Psoas muscle (tissue), 8 donors: ENCODE results near the gene SH3BGRL3. TPM values are rescaled to one million over a fixed set of nuclear protein-coding genes. Genes with fewer than 3 reads are reported as not detected.

Source experiments
- ATAC-seq, 4 donors: fragments of 200-7000 bp; cut with Tn5 transposase; one replicate each; pipeline ENCODE4 v1.9.1; 2020; ENCODE audit warnings: moderate library complexity in 3 of 4, mild to moderate bottlenecking in 2 of 4
- DNase-seq, 2 donors: peaks; one replicate each; pipeline ENCODE4 v3.0.0-alpha.2; 2020
- H3K27ac ChIP-seq: fragments of 200-600 bp; one replicate; pipeline ENCODE4 v1.8.0; 2022
- H3K27me3 ChIP-seq, 3 donors: fragments of 200-600 bp in 1 of 3; one replicate each; pipeline versions ENCODE4 v1.6.1 to v1.8.0; 2013 to 2022; ENCODE audit warnings: low read length in 2 of 3, mild to moderate bottlenecking in 2 of 3, moderate library complexity in 1 of 3; ENCODE audit not compliant: insufficient read depth in 3 of 3
- H3K36me3 ChIP-seq, 2 donors: fragments of 200-600 bp in 1 of 2; one replicate each; pipeline versions ENCODE4 v1.6.1 to v1.8.0; 2013 to 2022; ENCODE audit warnings: low read depth in 1 of 2, mild to moderate bottlenecking in 1 of 2, moderate library complexity in 1 of 2; ENCODE audit not compliant: insufficient read depth in 1 of 2
- H3K4me1 ChIP-seq: fragments of 200-600 bp; one replicate; pipeline ENCODE4 v1.8.0; 2022
- H3K4me3 ChIP-seq: fragments of 200-600 bp; one replicate; pipeline ENCODE4 v1.8.0; 2022; ENCODE audit warnings: mild to moderate bottlenecking
- H3K9me3 ChIP-seq: fragments of 200-600 bp; one replicate; pipeline ENCODE4 v1.8.0; 2022
- CTCF ChIP-seq: fragments of 200-600 bp; IDR thresholded peaks from one replicate; pipeline ENCODE4 v1.8.0; 2022; ENCODE audit warnings: antibody characterized with exemption
- WGBS, 3 donors: extraction: QIAGEN DNeasy Blood & Tissue Kit; methylation state at CpG; one replicate each; pipeline versions ENCODE4 v1.1.6 to v1.1.7; 2013; 5-methylcytosine and 5-hydroxymethylcytosine counted together
- intact Hi-C, 2 donors: fragments of 100-400 bp; cut with DNase I; formaldehyde crosslinking; loops; one replicate each; pipeline versions ENCODE4 v1.11.0 to v1.14.2; 2022
- polyA plus RNA-seq, 3 donors: library from polyadenylated mRNA; stranded (reverse); fragments of 200-250 nt; gene quantifications; one replicate each; pipeline ENCODE4 v1.2.3, GENCODE V29; 2013
- total RNA-seq, 4 donors: library from RNA; stranded (reverse); fragmentation: NEBNext Ultra II Directional in 2 of 4; extraction: Animal tissue kit (Norgen Biotek cat#: 25700) in 2 of 4; gene quantifications; one replicate each; pipeline versions ENCODE4 v1.2.1 to v1.2.4, GENCODE V29; 2021 to 2023
- donor health status: healthy with polysubstance abuse.
- donor health status: DM: no; HTN: no; CAD: no; lungs with moderate emphysema.
- donor health status: Bipolar disorder and iron deficiency.
- donor health status: healthy.
- donor health status: DM: yes; HTN: yes; CAD: no.
- donor health status: DM: no; HTN: no; CAD: no.
- donor health status: DM: no; HTN: no; CAD: no.
- donor health status: DM: yes; HTN: yes; CAD: no.

The SH3BGRL3 gene
- total and polyA plus RNA-seq, 7 donors: 10.9 to 78.1 (median 22.2) TPM

DNA sequence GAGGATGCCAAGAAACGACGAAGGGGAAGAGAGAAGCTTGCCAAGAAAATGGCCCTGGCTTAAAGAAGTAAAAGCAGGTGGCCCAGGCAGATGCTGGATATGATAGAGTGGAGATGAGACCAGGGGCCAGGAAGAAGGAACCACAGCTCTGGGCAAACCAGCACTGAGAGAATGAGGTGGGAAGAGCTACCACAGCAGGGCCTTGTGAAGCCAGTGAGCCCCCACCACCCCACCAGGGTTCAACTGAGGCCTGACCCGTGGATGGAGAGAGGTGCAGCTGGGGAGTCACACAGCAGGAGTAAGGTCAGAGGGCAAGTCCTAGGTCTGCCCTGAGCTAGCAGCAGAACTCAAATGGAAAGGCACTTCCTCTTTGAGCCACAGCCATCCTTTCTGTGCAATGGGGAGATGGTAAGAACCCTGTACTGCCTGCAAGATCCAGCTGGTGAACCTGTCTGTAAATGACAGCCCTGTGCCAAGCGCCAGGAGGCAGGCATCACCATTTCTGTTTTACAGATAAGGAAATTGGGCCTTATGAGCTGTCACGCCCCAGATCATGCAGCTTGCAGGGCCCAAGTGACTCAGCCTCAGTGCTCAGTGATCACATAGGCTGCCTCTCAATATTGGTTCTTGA lies 8.5 kb downstream of the SH3BGRL3 start:
- Histone ChIP-seq H3K9me3 (no peaks in the 10 kb centered on the region), H3K27me3 (no peaks in the 10 kb centered on the region), H3K4me3 (no peak overlapping the region), H3K4me1 (peaks cover 31% of the 10 kb centered on the region), H3K27ac (peak overlapping the region; percentile 30), H3K36me3 (no peaks in the 10 kb centered on the region)
- ATAC-seq (no peak), DNase-seq (peak in 1 of 2 donors; percentile 53)
- WGBS, 3 donors: 41 to 54% (median 42%) methylated on average over 5 of the region's 5 CpGs
- no peak for TF ChIP-seq CTCF
- intact Hi-C loops: no loop called here

- intact Hi-C loops: no loop called here
These were observed 9.5 kb downstream of the SH3BGRL3 start for GRCh38 chr1:26289158-26290059.

GRCh38 chr1:26290122-26290881 lies 10.4 kb downstream of the SH3BGRL3 start:
- peak in 1 of 2 donors; percentile 52 for DNase-seq
- peak overlapping the region; percentile 23 for H3K27ac ChIP-seq
- H3K9me3 ChIP-seq: no peaks in the 10 kb centered on the region
- H3K4me1 ChIP-seq: peaks cover 21% of the 10 kb centered on the region
- H3K27me3 ChIP-seq: no peaks in the 10 kb centered on the region
- no peaks in the 10 kb centered on the region for H3K36me3 ChIP-seq
- no peak overlapping the region for H3K4me3 ChIP-seq
- WGBS, 3 donors: 67 to 77% (median 76%) methylated on average over 10 to 11 of the region's 11 CpGs
- TF ChIP-seq CTCF: no peak
- intact Hi-C loops: no loop called here
- no peak for ATAC-seq

More at GRCh38 chr1:26289158-26290059, 9.5 kb downstream of the SH3BGRL3 start:
- peaks cover 30% of the 10 kb centered on the region for H3K4me1 ChIP-seq
- TF ChIP-seq CTCF: no peak
- H3K4me3 ChIP-seq: no peak overlapping the region
- H3K27ac ChIP-seq: peak overlapping the region; percentile 36
- DNase-seq (peak in 1 of 2 donors; percentile 59), ATAC-seq (no peak)
- no peaks in the 10 kb centered on the region for H3K27me3 ChIP-seq
- no peaks in the 10 kb centered on the region for H3K36me3 ChIP-seq
- H3K9me3 ChIP-seq: no peaks in the 10 kb centered on the region
- 84 to 90% (median 87%) methylated on average over 21 of the region's 21 CpGs for WGBS, 3 donors

DNA sequence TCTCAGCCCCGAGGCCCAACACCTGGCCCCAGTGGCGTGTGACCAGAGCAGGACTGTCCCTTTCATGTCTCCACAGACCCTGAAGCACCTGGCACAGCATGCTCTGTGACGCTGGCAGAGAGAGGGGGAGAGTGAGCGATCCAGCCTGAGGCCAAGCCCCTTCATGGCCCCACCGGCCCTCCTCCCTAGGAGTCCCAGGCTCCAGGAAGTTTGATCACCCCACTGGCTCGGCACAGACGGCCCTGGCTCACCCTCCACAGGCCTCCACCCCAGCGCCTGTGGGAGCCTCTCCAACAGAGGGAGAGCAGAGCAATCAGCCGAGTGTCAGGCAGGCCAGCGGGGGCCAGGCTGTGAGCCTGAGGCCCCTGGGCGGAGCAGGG lies 11.0 kb downstream of the SH3BGRL3 start:
- intact Hi-C loops: no loop called here
- ATAC-seq (no peak), DNase-seq (peak; percentile 51 to 70)
- peaks cover 16% of the 10 kb centered on the region for H3K4me1 ChIP-seq
- no peaks in the 10 kb centered on the region for H3K36me3 ChIP-seq
- no peak for TF ChIP-seq CTCF
- WGBS, 3 donors: 58 to 71% (median 68%) methylated on average over 6 to 11 of the region's 11 CpGs
- H3K4me3 ChIP-seq: no peak overlapping the region
- peak overlapping the region; percentile 23 for H3K27ac ChIP-seq
- no peaks in the 10 kb centered on the region for H3K27me3 ChIP-seq
- H3K9me3 ChIP-seq: no peaks in the 10 kb centered on the region
